ENCODE data around the gene PROB1. TPM values are rescaled to one million over a fixed set of nuclear protein-coding genes. Genes with fewer than 3 reads are reported as not detected.

The PROB1 gene
- total and polyA plus RNA-seq, 9 of the 15 experiments (the other 6 are each of a cell fraction or from before 2014, with no cell fraction given) = 0.01 to 1.8 (median 0.47) TPM

DNA sequence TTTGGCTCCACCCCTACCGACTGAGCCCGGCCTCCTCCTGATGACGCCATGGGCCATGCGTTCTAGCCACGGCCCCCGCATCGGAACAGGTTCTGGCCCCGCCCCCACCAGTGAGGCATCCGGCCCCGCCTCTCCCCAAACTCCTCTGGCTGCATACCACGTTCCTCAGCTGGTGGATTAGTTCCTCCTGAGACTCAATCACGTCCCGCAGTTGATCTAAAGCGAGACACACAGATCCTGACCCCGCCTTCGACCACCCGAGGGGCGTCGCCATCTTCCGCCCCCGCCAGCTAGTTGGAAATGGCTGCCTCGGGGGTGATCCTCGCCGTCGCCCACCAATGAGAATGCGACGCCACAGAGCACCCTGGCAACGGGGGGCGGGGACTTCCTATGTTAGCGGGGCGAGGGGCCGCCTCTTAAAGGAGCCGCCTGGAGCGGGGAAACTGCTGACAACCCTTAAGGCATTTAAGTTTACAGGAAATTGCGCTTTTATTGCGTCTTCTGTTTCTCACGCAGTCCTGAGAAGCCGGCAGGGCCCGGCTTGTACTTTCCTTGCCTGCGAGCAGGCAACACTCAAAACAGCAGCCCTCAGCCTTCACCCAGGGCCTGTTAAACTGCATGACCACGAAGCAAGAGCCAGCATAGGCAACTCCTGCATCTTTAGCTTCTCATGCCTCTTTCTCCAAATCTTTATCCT is 9.0 kb upstream of the PROB1 start, which contains the start of gene SPATA24 (continued):
- TF ChIP-seq, protein P1, sequence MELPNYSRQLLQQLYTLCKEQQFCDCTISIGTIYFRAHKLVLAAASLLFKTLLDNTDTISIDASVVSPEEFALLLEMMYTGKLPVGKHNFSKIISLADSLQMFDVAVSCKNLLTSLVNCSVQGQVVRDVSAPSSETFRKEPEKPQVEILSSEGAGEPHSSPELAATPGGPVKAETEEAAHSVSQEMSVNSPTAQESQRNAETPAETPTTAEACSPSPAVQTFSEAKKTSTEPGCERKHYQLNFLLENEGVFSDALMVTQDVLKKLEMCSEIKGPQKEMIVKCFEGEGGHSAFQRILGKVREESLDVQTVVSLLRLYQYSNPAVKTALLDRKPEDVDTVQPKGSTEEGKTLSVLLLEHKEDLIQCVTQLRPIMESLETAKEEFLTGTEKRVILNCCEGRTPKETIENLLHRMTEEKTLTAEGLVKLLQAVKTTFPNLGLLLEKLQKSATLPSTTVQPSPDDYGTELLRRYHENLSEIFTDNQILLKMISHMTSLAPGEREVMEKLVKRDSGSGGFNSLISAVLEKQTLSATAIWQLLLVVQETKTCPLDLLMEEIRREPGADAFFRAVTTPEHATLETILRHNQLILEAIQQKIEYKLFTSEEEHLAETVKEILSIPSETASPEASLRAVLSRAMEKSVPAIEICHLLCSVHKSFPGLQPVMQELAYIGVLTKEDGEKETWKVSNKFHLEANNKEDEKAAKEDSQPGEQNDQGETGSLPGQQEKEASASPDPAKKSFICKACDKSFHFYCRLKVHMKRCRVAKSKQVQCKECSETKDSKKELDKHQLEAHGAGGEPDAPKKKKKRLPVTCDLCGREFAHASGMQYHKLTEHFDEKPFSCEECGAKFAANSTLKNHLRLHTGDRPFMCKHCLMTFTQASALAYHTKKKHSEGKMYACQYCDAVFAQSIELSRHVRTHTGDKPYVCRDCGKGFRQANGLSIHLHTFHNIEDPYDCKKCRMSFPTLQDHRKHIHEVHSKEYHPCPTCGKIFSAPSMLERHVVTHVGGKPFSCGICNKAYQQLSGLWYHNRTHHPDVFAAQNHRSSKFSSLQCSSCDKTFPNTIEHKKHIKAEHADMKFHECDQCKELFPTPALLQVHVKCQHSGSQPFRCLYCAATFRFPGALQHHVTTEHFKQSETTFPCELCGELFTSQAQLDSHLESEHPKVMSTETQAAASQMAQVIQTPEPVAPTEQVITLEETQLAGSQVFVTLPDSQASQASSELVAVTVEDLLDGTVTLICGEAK (IDR thresholded peaks at IDR 0.05) = peak; percentile 47; the same call in 1 of the 2 replicates
- TF ChIP-seq, protein P1 (CRISPR knock-in tag; IDR thresholded peaks at IDR 0.05) = no peak
- TF ChIP-seq NFYB (IDR thresholded peaks at IDR 0.05; ENCODE audit: extremely low read depth, insufficient read length) (peak; percentile 74), ZNF699 (CRISPR knock-in tag; IDR thresholded peaks at IDR 0.05; ENCODE audit: insufficient replicate concordance) (no peak), KLF13 (tag; IDR thresholded peaks at IDR 0.05; ENCODE audit: borderline replicate concordance, low read depth) (0 out of 2 replicates have a peak, but pooled peaks have one; percentile 68), TEAD1 (CRISPR knock-in tag; IDR thresholded peaks at IDR 0.05) (0 out of 4 replicates have a peak, but pooled peaks of 1 of the 2 experiments have one; percentile 81), DMBX1 (CRISPR knock-in tag; IDR thresholded peaks at IDR 0.05; ENCODE audit: borderline replicate concordance) (no peak), HNRNPUL1 (IDR thresholded peaks at IDR 0.05; ENCODE audit: low read length) (no peak), ZBTB7A (IDR thresholded peaks at IDR 0.05; ENCODE audit: borderline replicate concordance, control insufficient read depth, low read depth, low read length) (peak; percentile 96), ZFPM2 (CRISPR knock-in tag; IDR thresholded peaks at IDR 0.05) (no peak), NR3C1 (CRISPR knock-in tag; IDR thresholded peaks at IDR 0.05) (no peak), SMARCC2 (IDR thresholded peaks at IDR 0.05; ENCODE audit: low read depth) (no peak), FOXA3 (CRISPR knock-in tag; conservative IDR thresholded peaks at IDR 0.05 in 1 of 2, IDR thresholded peaks at IDR 0.05 in 1 of 2) (no peak)
- TF ChIP-seq, protein P2, sequence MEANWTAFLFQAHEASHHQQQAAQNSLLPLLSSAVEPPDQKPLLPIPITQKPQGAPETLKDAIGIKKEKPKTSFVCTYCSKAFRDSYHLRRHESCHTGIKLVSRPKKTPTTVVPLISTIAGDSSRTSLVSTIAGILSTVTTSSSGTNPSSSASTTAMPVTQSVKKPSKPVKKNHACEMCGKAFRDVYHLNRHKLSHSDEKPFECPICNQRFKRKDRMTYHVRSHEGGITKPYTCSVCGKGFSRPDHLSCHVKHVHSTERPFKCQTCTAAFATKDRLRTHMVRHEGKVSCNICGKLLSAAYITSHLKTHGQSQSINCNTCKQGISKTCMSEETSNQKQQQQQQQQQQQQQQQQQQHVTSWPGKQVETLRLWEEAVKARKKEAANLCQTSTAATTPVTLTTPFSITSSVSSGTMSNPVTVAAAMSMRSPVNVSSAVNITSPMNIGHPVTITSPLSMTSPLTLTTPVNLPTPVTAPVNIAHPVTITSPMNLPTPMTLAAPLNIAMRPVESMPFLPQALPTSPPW (CRISPR knock-in tag; IDR thresholded peaks at IDR 0.05) = peak; percentile 94
- TF ChIP-seq, protein P3, sequence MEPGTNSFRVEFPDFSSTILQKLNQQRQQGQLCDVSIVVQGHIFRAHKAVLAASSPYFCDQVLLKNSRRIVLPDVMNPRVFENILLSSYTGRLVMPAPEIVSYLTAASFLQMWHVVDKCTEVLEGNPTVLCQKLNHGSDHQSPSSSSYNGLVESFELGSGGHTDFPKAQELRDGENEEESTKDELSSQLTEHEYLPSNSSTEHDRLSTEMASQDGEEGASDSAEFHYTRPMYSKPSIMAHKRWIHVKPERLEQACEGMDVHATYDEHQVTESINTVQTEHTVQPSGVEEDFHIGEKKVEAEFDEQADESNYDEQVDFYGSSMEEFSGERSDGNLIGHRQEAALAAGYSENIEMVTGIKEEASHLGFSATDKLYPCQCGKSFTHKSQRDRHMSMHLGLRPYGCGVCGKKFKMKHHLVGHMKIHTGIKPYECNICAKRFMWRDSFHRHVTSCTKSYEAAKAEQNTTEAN (CRISPR knock-in tag; IDR thresholded peaks at IDR 0.05) = peak; percentile 46; the same call in 1 of the 2 replicates
